Central memory CD8-positive, alpha-beta T cell (primary cell): ENCODE results near the gene IFNAR2.
A peak's percentile ranks its signal among the peaks of the same experiment; 100 is the strongest.
"Not testable (repeated sequence)": the region's sequence is repeated elsewhere in the genome, so short reads cannot be mapped to it uniquely, and the experiment has no call there.

Source experiments
- ATAC-seq: fragments of 150-1000 bp; cut with Tn5 transposase; replicated peaks from 2 replicates; pipeline ENCODE4 v1.10.0; 2022; ENCODE audit warnings: mild to moderate bottlenecking, moderate FRiP score, moderate number of reproducible peaks; ENCODE audit not compliant: poor library complexity, severe bottlenecking; ENCODE audit errors: extremely low read depth
- DNase-seq, 2 donors: peaks; one replicate each; pipeline ENCODE4 v3.0.0; 2021; ENCODE audit warnings: low spot score in 2 of 2
- H3K27ac Mint-ChIP-seq: one replicate; pipeline ENCODE4 v1.8.0; 2022; ENCODE audit warnings: low read depth, mild to moderate bottlenecking, moderate library complexity, mixed read lengths
- H3K27me3 Mint-ChIP-seq: one replicate; pipeline ENCODE4 v1.8.0; 2022; ENCODE audit warnings: mixed read lengths
- H3K36me3 Mint-ChIP-seq: one replicate; pipeline ENCODE4 v1.8.0; 2022; ENCODE audit warnings: mild to moderate bottlenecking, moderate library complexity, mixed read lengths; ENCODE audit not compliant: insufficient read depth
- H3K4me1 Mint-ChIP-seq: one replicate; pipeline ENCODE4 v1.8.0; 2022; ENCODE audit warnings: mixed read lengths
- H3K4me3 Mint-ChIP-seq: one replicate; pipeline ENCODE4 v1.8.0; 2022; ENCODE audit warnings: mild to moderate bottlenecking, moderate library complexity, mixed read lengths
- H3K9me3 Mint-ChIP-seq: one replicate; pipeline ENCODE4 v1.8.0; 2022; ENCODE audit warnings: mixed read lengths

The IFNAR2 gene

GRCh38 chr21:33253382-33253781 is 23.6 kb downstream of the IFNAR2 start:
- not testable (repeated sequence) for ATAC-seq, H3K9me3 Mint-ChIP-seq, DNase-seq, H3K4me3 Mint-ChIP-seq, H3K27me3 Mint-ChIP-seq, H3K27ac Mint-ChIP-seq
- Mint-ChIP-seq H3K36me3 (peaks cover 68% of the 10 kb centered on the region), H3K4me1 (peaks cover 26% of the 10 kb centered on the region)

DNA sequence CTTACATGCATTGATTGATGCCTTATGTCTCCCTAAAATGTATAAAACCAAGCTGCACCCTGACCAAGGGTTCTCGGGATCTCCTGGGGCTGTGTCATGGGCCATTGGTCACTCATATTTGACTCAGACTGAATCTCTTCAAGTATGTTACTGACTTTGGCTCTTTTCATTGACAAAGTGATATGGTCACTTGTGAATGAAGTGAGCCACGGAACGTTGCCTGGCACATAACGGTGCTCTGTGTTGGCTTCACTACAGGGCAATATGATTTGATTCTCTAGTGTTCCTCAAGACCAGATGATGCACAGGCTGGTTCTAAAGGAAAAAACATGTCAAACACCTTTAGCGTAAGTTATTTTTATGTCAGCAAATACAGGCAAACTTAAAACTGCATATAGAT is 25.0 kb downstream of the IFNAR2 start:
- Mint-ChIP-seq H3K27ac (no peak overlapping the region), H3K36me3 (peaks cover 60% of the 10 kb centered on the region), H3K4me3 (no peak overlapping the region), H3K9me3 (no peaks in the 10 kb centered on the region), H3K4me1 (peaks cover 30% of the 10 kb centered on the region), H3K27me3 (no peaks in the 10 kb centered on the region)
- no peak for DNase-seq
- no peak for ATAC-seq

- H3K4me1 Mint-ChIP-seq: peaks cover 31% of the 10 kb centered on the region
- ATAC-seq: no peak
- H3K9me3 Mint-ChIP-seq: no peaks in the 10 kb centered on the region
- DNase-seq: no peak
- no peaks in the 10 kb centered on the region for H3K27me3 Mint-ChIP-seq
- peaks cover 56% of the 10 kb centered on the region for H3K36me3 Mint-ChIP-seq
- H3K27ac Mint-ChIP-seq: no peak overlapping the region
- no peak overlapping the region for H3K4me3 Mint-ChIP-seq
Observed at GRCh38 chr21:33255404-33255803, 25.7 kb downstream of the IFNAR2 start.

DNA sequence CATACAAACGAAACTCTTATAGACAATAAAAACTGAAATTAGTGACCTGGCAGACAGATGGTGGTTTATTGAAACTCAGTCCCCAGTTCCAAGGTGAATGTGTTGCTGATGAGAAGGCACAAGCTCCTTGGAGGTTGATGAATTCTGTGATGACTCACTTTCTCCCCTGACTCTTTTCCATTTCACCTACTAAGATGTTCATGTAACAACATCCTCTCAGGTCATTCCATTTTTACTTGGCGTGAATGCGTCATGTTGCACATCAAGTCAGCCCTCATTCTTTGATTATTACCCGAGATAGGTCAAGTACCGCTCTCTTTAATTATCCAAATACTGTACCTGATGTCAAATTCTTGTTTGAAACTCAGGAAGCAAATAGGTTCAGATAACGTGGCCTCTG is 26.3 kb downstream of the IFNAR2 start:
- Mint-ChIP-seq H3K4me1 (peaks cover 25% of the 10 kb centered on the region), H3K9me3 (no peaks in the 10 kb centered on the region), H3K4me3 (no peak overlapping the region), H3K27ac (peak overlapping the region; percentile 78), H3K27me3 (no peaks in the 10 kb centered on the region), H3K36me3 (peaks cover 50% of the 10 kb centered on the region)
- ATAC-seq: no peak
- DNase-seq: no peak

- Mint-ChIP-seq H3K9me3 (no peaks in the 10 kb centered on the region), H3K27me3 (no peaks in the 10 kb centered on the region), H3K4me1 (peaks cover 22% of the 10 kb centered on the region), H3K27ac (no peak overlapping the region), H3K4me3 (no peak overlapping the region), H3K36me3 (peaks cover 40% of the 10 kb centered on the region)
- ATAC-seq: no peak
- no peak for DNase-seq
Observed at GRCh38 chr21:33257094-33257803, 27.5 kb downstream of the IFNAR2 start.

DNA sequence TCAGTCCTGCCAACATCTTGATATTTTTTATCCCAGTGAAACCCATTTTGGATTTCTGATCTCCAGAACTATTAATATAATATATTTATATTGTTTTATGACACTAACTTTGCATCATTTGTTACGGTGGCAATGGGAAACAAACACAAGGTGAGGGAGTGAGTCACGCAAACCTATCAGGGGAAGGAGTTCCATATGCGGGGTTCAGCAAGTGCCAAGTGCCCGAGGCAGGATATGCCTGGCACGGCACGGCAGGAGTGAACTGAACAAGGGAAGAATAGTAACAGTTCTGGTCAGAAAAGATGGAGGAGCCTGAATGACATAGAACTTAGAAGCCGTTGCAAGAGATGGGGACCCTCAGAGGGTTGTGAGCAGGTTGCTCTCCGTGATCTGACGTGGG is 28.7 kb downstream of the IFNAR2 start:
- Mint-ChIP-seq H3K4me1 (peaks cover 17% of the 10 kb centered on the region), H3K36me3 (peaks cover 32% of the 10 kb centered on the region), H3K4me3 (no peak overlapping the region), H3K27me3 (no peaks in the 10 kb centered on the region), H3K27ac (no peak overlapping the region), H3K9me3 (no peaks in the 10 kb centered on the region)
- DNase-seq: no peak
- no peak for ATAC-seq

GRCh38 chr21:33259428-33259827 is 29.7 kb downstream of the IFNAR2 start:
- peaks cover 17% of the 10 kb centered on the region for H3K4me1 Mint-ChIP-seq
- ATAC-seq (no peak), DNase-seq (no peak)
- H3K4me3 Mint-ChIP-seq: no peak overlapping the region
- peaks cover 36% of the 10 kb centered on the region for H3K36me3 Mint-ChIP-seq
- H3K27me3 Mint-ChIP-seq: no peaks in the 10 kb centered on the region
- H3K27ac Mint-ChIP-seq: no peak overlapping the region
- H3K9me3 Mint-ChIP-seq: no peaks in the 10 kb centered on the region

DNA sequence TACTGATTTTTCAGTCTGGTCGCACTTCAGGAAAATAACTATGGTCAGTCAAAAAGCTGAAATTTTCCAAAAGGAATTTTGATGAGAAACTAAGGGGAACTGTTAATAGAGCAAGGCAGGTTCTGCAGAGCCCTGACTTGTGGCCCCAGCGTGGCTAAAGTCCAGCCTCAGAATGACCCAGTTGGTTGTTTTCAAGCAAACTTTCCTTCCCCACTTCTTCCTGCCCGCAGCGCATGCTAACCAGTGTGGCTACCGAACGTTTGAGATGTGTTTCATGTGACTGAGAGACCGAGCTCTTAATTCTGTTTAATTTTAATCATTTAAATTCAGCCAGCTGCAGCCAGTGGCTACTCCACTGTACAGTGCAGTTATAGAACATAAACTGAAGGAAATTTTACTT is 30.3 kb downstream of the IFNAR2 start:
- peaks cover 17% of the 10 kb centered on the region for H3K4me1 Mint-ChIP-seq
- H3K4me3 Mint-ChIP-seq: no peak overlapping the region
- ATAC-seq: no peak

GRCh38 chr21:33261635-33262034 is 31.9 kb downstream of the IFNAR2 start:
- no peak overlapping the region for H3K4me3 Mint-ChIP-seq
- H3K36me3 Mint-ChIP-seq: peaks cover 33% of the 10 kb centered on the region
- H3K27ac Mint-ChIP-seq: no peak overlapping the region
- ATAC-seq (peak; percentile 30), DNase-seq (no peak)
- H3K27me3 Mint-ChIP-seq: no peaks in the 10 kb centered on the region
- no peaks in the 10 kb centered on the region for H3K9me3 Mint-ChIP-seq
- peaks cover 28% of the 10 kb centered on the region for H3K4me1 Mint-ChIP-seq

More for the DNA sequence above, 30.3 kb downstream of the IFNAR2 start:
- peak overlapping the region; percentile 46 for H3K27ac Mint-ChIP-seq
- peaks cover 36% of the 10 kb centered on the region for H3K36me3 Mint-ChIP-seq
- DNase-seq: no peak
- H3K27me3 Mint-ChIP-seq: no peaks in the 10 kb centered on the region
- no peaks in the 10 kb centered on the region for H3K9me3 Mint-ChIP-seq

GRCh38 chr21:33262921-33263320 is 33.2 kb downstream of the IFNAR2 start:
- no peak overlapping the region for H3K27ac Mint-ChIP-seq
- peaks cover 41% of the 10 kb centered on the region for H3K4me1 Mint-ChIP-seq

GRCh38 chr21:33264561-33264960 is 34.8 kb downstream of the IFNAR2 start:
- no peaks in the 10 kb centered on the region for H3K9me3 Mint-ChIP-seq
- peaks cover 43% of the 10 kb centered on the region for H3K4me1 Mint-ChIP-seq
- DNase-seq (no peak), ATAC-seq (no peak)
- no peaks in the 10 kb centered on the region for H3K27me3 Mint-ChIP-seq
- no peak overlapping the region for H3K4me3 Mint-ChIP-seq
- peaks cover 26% of the 10 kb centered on the region for H3K36me3 Mint-ChIP-seq
- no peak overlapping the region for H3K27ac Mint-ChIP-seq

More at GRCh38 chr21:33262921-33263320, 33.2 kb downstream of the IFNAR2 start:
- ATAC-seq: no peak
- H3K27me3 Mint-ChIP-seq: no peaks in the 10 kb centered on the region
- no peak for DNase-seq
- H3K36me3 Mint-ChIP-seq: peaks cover 25% of the 10 kb centered on the region
- no peak overlapping the region for H3K4me3 Mint-ChIP-seq
- no peaks in the 10 kb centered on the region for H3K9me3 Mint-ChIP-seq

- Mint-ChIP-seq H3K27ac (peak overlapping the region; percentile 98), H3K9me3 (no peaks in the 10 kb centered on the region), H3K4me1 (peaks cover 44% of the 10 kb centered on the region), H3K36me3 (peaks cover 35% of the 10 kb centered on the region), H3K27me3 (no peaks in the 10 kb centered on the region), H3K4me3 (peak overlapping the region; percentile 99)
- DNase-seq: no peak
- peak; percentile 40 for ATAC-seq
Observed at GRCh38 chr21:33265664-33266049, 35.9 kb downstream of the IFNAR2 start.

GRCh38 chr21:33266050-33266788 is 36.5 kb downstream of the IFNAR2 start, which contains the start of gene IL10RB:
Gene IL10RB, plus strand, starts transcription at chr21:33266367. Its CDS starts 99 bp downstream, at chr21:33266466.
- Mint-ChIP-seq H3K27me3 (no peaks in the 10 kb centered on the region), H3K4me1 (peaks cover 44% of the 10 kb centered on the region), H3K27ac (peak within 1 kb of the TSS; percentile 98), H3K36me3 (peaks cover 40% of the 10 kb centered on the region), H3K4me3 (peak within 1 kb of the TSS; percentile 99), H3K9me3 (no peaks in the 10 kb centered on the region)
- peak; percentile 70 for ATAC-seq
- peak; percentile 24 for DNase-seq
